OCI-LY1 (cell line): ENCODE measurements around the gene SLMAP.

Experiments used
- H2AFZ ChIP-seq: fragments of 200-600 bp; sonication (generic), shearing (Covaris generic); 2 replicates; pipeline ENCODE4 v1.6.0; 2014; ENCODE audit warnings: antibody characterized with exemption, mild to moderate bottlenecking, low read length
- H3F3A ChIP-seq: fragments of 200-600 bp; sonication (generic), shearing (Covaris generic); 2 replicates; pipeline ENCODE4 v1.6.0; 2014; ENCODE audit warnings: mild to moderate bottlenecking, antibody characterized with exemption, low read length, moderate library complexity; ENCODE audit not compliant: insufficient read depth
- H3K27ac ChIP-seq: fragments of 200-600 bp; sonication (generic); 2 replicates; pipeline ENCODE4 v1.5.1; 2014; ENCODE audit warnings: low read length, mixed run types, mild to moderate bottlenecking, low read depth; ENCODE audit not compliant: poor library complexity, severe bottlenecking
- H3K27me3 ChIP-seq: fragments of 200-600 bp; sonication (generic); 2 replicates; pipeline ENCODE4 v1.6.0; 2014; ENCODE audit warnings: antibody characterized with exemption, mild to moderate bottlenecking, low read length, moderate library complexity; ENCODE audit not compliant: insufficient read depth
- H3K36me3 ChIP-seq: fragments of 200-600 bp; sonication (generic); 2 replicates; pipeline ENCODE4 v1.6.1; 2014; ENCODE audit warnings: mild to moderate bottlenecking, antibody characterized with exemption, low read length, moderate library complexity, mixed read lengths; ENCODE audit not compliant: insufficient read depth
- H3K4me1 ChIP-seq: fragments of 200-600 bp; sonication (generic); 2 replicates; pipeline ENCODE4 v1.5.1; 2014; ENCODE audit warnings: mild to moderate bottlenecking, low read length, moderate library complexity; ENCODE audit not compliant: insufficient read depth, severe bottlenecking
- H3K4me2 ChIP-seq: fragments of 200-600 bp; sonication (generic), shearing (Covaris generic); 2 replicates; pipeline ENCODE4 v1.6.1; 2014; ENCODE audit warnings: low read length
- H3K4me3 ChIP-seq: fragments of 200-600 bp; sonication (generic); 2 replicates; pipeline ENCODE4 v1.5.1; 2014; ENCODE audit warnings: low read length, low read depth, mild to moderate bottlenecking, mixed read lengths; ENCODE audit not compliant: poor library complexity, severe bottlenecking
- H3K79me2 ChIP-seq: fragments of 200-600 bp; shearing (Covaris generic); 2 replicates; pipeline ENCODE4 v1.6.1; 2016; ENCODE audit warnings: mixed run types, low read length, mixed read lengths; ENCODE audit not compliant: insufficient read depth
- H3K9ac ChIP-seq: fragments of 200-600 bp; sonication (generic), shearing (Covaris generic); 2 replicates; pipeline ENCODE4 v1.6.1; 2014; ENCODE audit warnings: mild to moderate bottlenecking, low read length, mixed read lengths
- H3K9me2 ChIP-seq: fragments of 200-600 bp; sonication (generic), shearing (Covaris generic); 2 replicates; pipeline ENCODE4 v1.6.1; 2014; ENCODE audit warnings: low read depth, mild to moderate bottlenecking, low read length, mixed read lengths
- H3K9me3 ChIP-seq: fragments of 200-600 bp; shearing (Covaris generic); 2 replicates; pipeline ENCODE4 v1.6.1; 2014; ENCODE audit warnings: low read length, mixed read lengths
- H4K20me1 ChIP-seq: fragments of 200-600 bp; sonication (generic), shearing (Covaris generic); 2 replicates; pipeline ENCODE4 v1.6.0; 2016; ENCODE audit warnings: mild to moderate bottlenecking, low read length; ENCODE audit not compliant: insufficient read depth
- EZH2 ChIP-seq: fragments of 200-600 bp; sonication (generic), shearing (Covaris generic); IDR thresholded peaks from 2 replicates; pipeline ENCODE4 v1.8.0; 2017; ENCODE audit warnings: borderline replicate concordance, mixed run types, mild to moderate bottlenecking, antibody characterized with exemption, low read length, moderate library complexity, mixed read lengths
- TF ChIP-seq, protein P1 (sequence below): fragments of 200-600 bp; sonication (generic), shearing (Covaris generic); IDR thresholded peaks from 2 replicates; pipeline ENCODE4 v1.5.1; 2017; ENCODE audit warnings: mild to moderate bottlenecking, antibody characterized with exemption, low read length, moderate library complexity, mixed read lengths

Gene SLMAP

DNA sequence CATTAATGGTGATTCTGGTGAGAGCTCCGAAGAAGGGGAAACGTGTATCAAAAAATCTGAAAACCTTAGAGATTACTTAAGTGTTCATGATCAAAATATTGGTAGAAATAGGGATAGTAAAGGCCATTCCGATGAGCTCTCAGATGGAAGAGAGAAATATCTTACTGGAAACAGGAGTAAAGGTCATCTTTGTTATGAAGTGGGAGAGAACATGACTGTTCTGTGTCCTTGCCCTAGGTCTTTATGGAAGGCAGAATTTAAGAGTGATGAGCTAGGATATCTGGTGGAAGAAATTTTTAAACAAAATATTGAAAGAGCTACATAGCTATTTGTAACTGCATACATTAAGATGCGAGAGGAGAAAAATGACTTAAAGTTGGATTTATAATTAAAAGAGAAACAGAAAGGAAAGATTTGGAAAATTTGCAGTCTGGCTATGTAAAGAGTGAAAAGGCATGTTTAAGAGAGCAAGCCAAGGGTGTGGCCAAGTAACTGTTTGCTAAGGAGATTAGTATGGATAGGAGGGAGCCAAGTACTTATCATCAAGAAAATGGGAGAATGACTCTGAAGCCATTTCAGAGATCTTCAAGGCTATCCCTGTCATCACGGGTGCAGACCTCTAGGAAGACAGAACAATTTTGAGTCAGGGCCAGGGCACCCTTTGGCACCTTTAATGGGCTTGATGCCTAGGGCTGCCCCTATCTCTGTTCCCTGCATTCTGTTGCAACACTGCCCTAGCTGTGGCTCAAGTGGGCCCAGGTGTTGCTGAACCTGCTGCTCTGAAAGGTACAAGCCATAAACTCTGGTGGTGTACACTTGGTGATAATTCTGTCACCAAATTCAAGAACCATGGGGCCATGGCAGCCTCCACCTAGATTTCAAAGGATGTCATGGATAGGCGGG, 27.3 kb downstream of the SLMAP start:
- TF ChIP-seq EZH2 = no peak
- TF ChIP-seq, protein P1, sequence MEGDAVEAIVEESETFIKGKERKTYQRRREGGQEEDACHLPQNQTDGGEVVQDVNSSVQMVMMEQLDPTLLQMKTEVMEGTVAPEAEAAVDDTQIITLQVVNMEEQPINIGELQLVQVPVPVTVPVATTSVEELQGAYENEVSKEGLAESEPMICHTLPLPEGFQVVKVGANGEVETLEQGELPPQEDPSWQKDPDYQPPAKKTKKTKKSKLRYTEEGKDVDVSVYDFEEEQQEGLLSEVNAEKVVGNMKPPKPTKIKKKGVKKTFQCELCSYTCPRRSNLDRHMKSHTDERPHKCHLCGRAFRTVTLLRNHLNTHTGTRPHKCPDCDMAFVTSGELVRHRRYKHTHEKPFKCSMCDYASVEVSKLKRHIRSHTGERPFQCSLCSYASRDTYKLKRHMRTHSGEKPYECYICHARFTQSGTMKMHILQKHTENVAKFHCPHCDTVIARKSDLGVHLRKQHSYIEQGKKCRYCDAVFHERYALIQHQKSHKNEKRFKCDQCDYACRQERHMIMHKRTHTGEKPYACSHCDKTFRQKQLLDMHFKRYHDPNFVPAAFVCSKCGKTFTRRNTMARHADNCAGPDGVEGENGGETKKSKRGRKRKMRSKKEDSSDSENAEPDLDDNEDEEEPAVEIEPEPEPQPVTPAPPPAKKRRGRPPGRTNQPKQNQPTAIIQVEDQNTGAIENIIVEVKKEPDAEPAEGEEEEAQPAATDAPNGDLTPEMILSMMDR = no peak
- peaks cover 13% of the 10 kb centered on the region for H3K4me1 ChIP-seq
- no peaks in the 10 kb centered on the region for H3K36me3 ChIP-seq
- H4K20me1 ChIP-seq = no peaks in the 10 kb centered on the region
- H3K4me2 ChIP-seq = no peak overlapping the region
- peaks cover 56% of the 10 kb centered on the region for H3K79me2 ChIP-seq
- H3K27ac ChIP-seq = no peak overlapping the region
- no peaks in the 10 kb centered on the region for H3K27me3 ChIP-seq
- H3F3A ChIP-seq = no peaks in the 10 kb centered on the region
- no peak overlapping the region for H3K9ac ChIP-seq
- no peaks in the 10 kb centered on the region for H3K9me2 ChIP-seq
- no peaks in the 10 kb centered on the region for H3K9me3 ChIP-seq
- H2AFZ ChIP-seq = no peak overlapping the region
- no peak overlapping the region for H3K4me3 ChIP-seq

DNA sequence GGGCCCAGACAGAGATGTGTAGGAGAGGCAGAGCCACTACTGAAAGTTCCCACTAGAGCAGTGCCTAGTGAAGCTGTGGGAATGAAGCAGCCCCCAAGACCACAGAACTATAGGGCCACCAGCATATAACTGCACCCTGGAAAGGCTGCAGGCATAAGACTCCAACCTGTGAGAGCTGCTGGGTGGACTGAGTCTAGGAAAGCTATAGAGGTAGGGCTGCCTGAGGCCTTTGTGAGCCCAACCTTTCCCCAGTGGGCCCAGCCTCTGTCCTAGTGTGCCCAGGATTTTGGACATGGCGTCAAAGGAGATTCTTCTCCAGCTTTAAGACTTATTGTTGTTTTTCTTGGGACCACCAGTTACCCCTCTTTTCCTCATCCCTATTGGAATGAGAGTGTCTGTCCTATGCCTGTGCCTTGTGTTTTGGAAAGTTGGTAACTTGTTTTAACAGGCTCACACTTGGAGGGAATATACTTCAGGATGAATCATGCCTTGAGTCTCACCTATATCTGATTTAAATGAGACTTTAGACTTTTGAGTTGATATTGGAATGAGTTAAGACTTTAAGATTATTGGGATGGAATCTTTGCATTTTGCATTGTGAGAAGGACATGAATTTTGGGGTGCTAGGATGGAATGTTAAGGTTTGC, 28.1 kb downstream of the SLMAP start:
- no peak overlapping the region for H2AFZ ChIP-seq
- TF ChIP-seq, protein P1 = no peak
- TF ChIP-seq EZH2 = no peak
- H3K9me3 ChIP-seq = no peaks in the 10 kb centered on the region
- H4K20me1 ChIP-seq = no peaks in the 10 kb centered on the region
- H3K27ac ChIP-seq = no peak overlapping the region
- H3F3A ChIP-seq = no peaks in the 10 kb centered on the region
- no peaks in the 10 kb centered on the region for H3K9me2 ChIP-seq
- H3K36me3 ChIP-seq = no peaks in the 10 kb centered on the region
- H3K79me2 ChIP-seq = peaks cover 49% of the 10 kb centered on the region
- H3K4me2 ChIP-seq = no peak overlapping the region
- no peaks in the 10 kb centered on the region for H3K27me3 ChIP-seq
- no peak overlapping the region for H3K4me3 ChIP-seq
- H3K9ac ChIP-seq = no peak overlapping the region
- peaks cover 13% of the 10 kb centered on the region for H3K4me1 ChIP-seq

DNA sequence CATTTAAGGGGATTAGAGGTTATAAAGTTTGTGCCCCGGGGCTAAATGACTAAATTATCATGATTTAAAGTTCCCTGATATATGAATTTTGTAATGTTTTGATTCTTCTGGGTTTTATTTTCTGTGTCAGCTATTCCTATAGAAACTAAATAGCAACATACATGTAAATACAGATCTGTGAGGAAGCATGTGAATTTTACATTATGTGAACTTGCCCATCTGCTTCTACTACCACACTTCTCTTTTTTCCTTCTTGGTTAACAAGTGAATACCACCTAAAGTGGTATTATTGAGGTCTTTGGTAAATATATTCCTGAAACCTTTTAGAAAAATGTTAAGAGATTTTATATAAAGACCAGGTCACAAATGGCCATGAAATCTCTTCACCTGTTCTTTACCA, 29.3 kb downstream of the SLMAP start:
- Histone ChIP-seq H3K79me2 (peaks cover 43% of the 10 kb centered on the region), H3K27me3 (no peaks in the 10 kb centered on the region), H3K36me3 (no peaks in the 10 kb centered on the region), H3K4me3 (no peak overlapping the region), H3K9ac (no peak overlapping the region), H3F3A (no peaks in the 10 kb centered on the region), H4K20me1 (no peaks in the 10 kb centered on the region), H3K4me2 (no peak overlapping the region), H3K9me3 (no peaks in the 10 kb centered on the region), H3K27ac (no peak overlapping the region), H3K9me2 (no peaks in the 10 kb centered on the region), H2AFZ (no peak overlapping the region), H3K4me1 (peaks cover 13% of the 10 kb centered on the region)
- no peak for TF ChIP-seq EZH2
- TF ChIP-seq, protein P1 = no peak
